Left colon (tissue), 2 donors: ENCODE data around the gene PPFIA4. TPM values are rescaled to one million over a fixed set of nuclear protein-coding genes. Genes with fewer than 3 reads are reported as not detected.

Experiments used
- ATAC-seq: fragments of 200-7000 bp; cut with Tn5 transposase; one replicate; pipeline ENCODE4 v1.9.1; 2020; ENCODE audit warnings: mild to moderate bottlenecking, moderate library complexity
- DNase-seq, 2 donors: peaks; one replicate each; pipeline ENCODE4 v3.0.0-alpha.2; 2020
- intact Hi-C, 2 donors: fragments of 100-400 bp; cut with DNase I in 1 of 2; cut with micrococcal nuclease in 1 of 2; formaldehyde crosslinking; loops; one replicate each; pipeline versions ENCODE4 v1.11.2 to v1.14.0; 2022; cut with DNase I, micrococcal nuclease
- total RNA-seq, 2 donors: library from RNA; stranded (reverse); fragmentation: NEBNext Ultra II Directional; extraction: Animal tissue kit (Norgen Biotek cat#: 25700); gene quantifications; one replicate each; pipeline ENCODE4 v1.2.1, GENCODE V29; 2021
- donor health status: DM: no; HTN: no; CAD: no.
- donor health status: DM: yes; HTN: yes; CAD: no.

Gene PPFIA4
- total RNA-seq, 2 donors from 2014 or later = 0.58 to 1.7 TPM

GRCh38 chr1:203089001-203089650 is 62.8 kb downstream of the PPFIA4 start:
- no peak for DNase-seq
- intact Hi-C loops = no loop called here
- no peak for ATAC-seq

- intact Hi-C loops = no loop called here
- DNase-seq = no peak
- ATAC-seq = no peak
Observed at GRCh38 chr1:203089651-203090045, 63.4 kb downstream of the PPFIA4 start.

- no peak for ATAC-seq
- intact Hi-C loops = no loop called here
- DNase-seq = no peak
Observed at GRCh38 chr1:203090421-203091198, 64.3 kb downstream of the PPFIA4 start.

GRCh38 chr1:203091199-203091477 is 64.8 kb downstream of the PPFIA4 start:
- intact Hi-C loops = no loop called here

GRCh38 chr1:203091761-203092330 is 65.6 kb downstream of the PPFIA4 start:
- no peak for DNase-seq
- no peak for ATAC-seq
- intact Hi-C loops = no loop called here

More at GRCh38 chr1:203091199-203091477, 64.8 kb downstream of the PPFIA4 start:
- no peak for ATAC-seq
- DNase-seq = no peak

GRCh38 chr1:203093754-203094410 is 67.6 kb downstream of the PPFIA4 start:
- DNase-seq (no peak), ATAC-seq (no peak)
- intact Hi-C loops = loop anchor here in 1 of 2 donors (1.0 kb wide), 1 partner anchor 24 kb away; no protein-coding TSS in a partner anchor

- DNase-seq = no peak
- ATAC-seq = no peak
- intact Hi-C loops = no loop called here
Observed at GRCh38 chr1:203095061-203095690, 68.9 kb downstream of the PPFIA4 start.

- ATAC-seq = no peak
- intact Hi-C loops = no loop called here
- no peak for DNase-seq
Observed at GRCh38 chr1:203096566-203096965, 70.3 kb downstream of the PPFIA4 start.

GRCh38 chr1:203097001-203097400 is 70.7 kb downstream of the PPFIA4 start:
- intact Hi-C loops = no loop called here
- DNase-seq = no peak
- ATAC-seq = no peak

GRCh38 chr1:203098445-203098844 is 72.2 kb downstream of the PPFIA4 start:
- intact Hi-C loops = no loop called here

GRCh38 chr1:203098914-203099520 is 72.7 kb downstream of the PPFIA4 start:
- ATAC-seq (no peak), DNase-seq (no peak)
- intact Hi-C loops = no loop called here

More at GRCh38 chr1:203098445-203098844, 72.2 kb downstream of the PPFIA4 start:
- ATAC-seq (no peak), DNase-seq (no peak)

GRCh38 chr1:203099805-203100515 is 73.7 kb downstream of the PPFIA4 start:
- DNase-seq (no peak), ATAC-seq (no peak)
- intact Hi-C loops = no loop called here

GRCh38 chr1:203100516-203100869 is 74.2 kb downstream of the PPFIA4 start:
- DNase-seq (no peak), ATAC-seq (no peak)
- intact Hi-C loops = no loop called here

GRCh38 chr1:203101813-203102634 is 75.7 kb downstream of the PPFIA4 start:
- DNase-seq (no peak), ATAC-seq (peak; percentile 43)
- intact Hi-C loops = no loop called here

- DNase-seq (no peak), ATAC-seq (no peak)
- intact Hi-C loops = no loop called here
Observed at GRCh38 chr1:203103216-203103615, 76.9 kb downstream of the PPFIA4 start.

GRCh38 chr1:203103829-203104495 is 77.7 kb downstream of the PPFIA4 start:
- intact Hi-C loops = no loop called here
- ATAC-seq (no peak), DNase-seq (no peak)

- ATAC-seq (no peak), DNase-seq (no peak)
- intact Hi-C loops = no loop called here
Observed at GRCh38 chr1:203104789-203105390, 78.6 kb downstream of the PPFIA4 start.
